RWPE2 (cell line): Measurements from ENCODE around the gene NRP2.

ENCODE experiments used
- ATAC-seq: fragments of 200-7000 bp; cut with Tn5 transposase; 3 replicates; pipeline ENCODE4 v1.9.1; 2021; ENCODE audit warnings: low read depth
- DNase-seq: peaks from one replicate; pipeline ENCODE4 v3.0.0-alpha.2; 2020; ENCODE audit warnings: low spot score
- H3K27ac ChIP-seq: fragments of 450-650 bp; 2 replicates; pipeline ENCODE4 v1.5.1; 2017; ENCODE audit warnings: mild to moderate bottlenecking; ENCODE audit not compliant: poor library complexity, severe bottlenecking
- H3K27me3 ChIP-seq: fragments of 250-450 bp; sonication (Bioruptor Pico); 2 replicates; pipeline ENCODE4 v1.5.1; 2021; ENCODE audit warnings: mild to moderate bottlenecking, moderate library complexity; ENCODE audit not compliant: insufficient read depth, poor library complexity, severe bottlenecking
- H3K36me3 ChIP-seq: fragments of 250-450 bp; sonication (Bioruptor Pico); 2 replicates; pipeline ENCODE4 v1.5.1; 2020; ENCODE audit warnings: low read depth, mild to moderate bottlenecking, moderate library complexity
- H3K4me1 ChIP-seq: fragments of 250-450 bp; sonication (Bioruptor Pico); 2 replicates; pipeline ENCODE4 v1.5.1; 2021; ENCODE audit warnings: mild to moderate bottlenecking, moderate library complexity; ENCODE audit not compliant: insufficient read depth, poor library complexity, severe bottlenecking
- H3K4me3 ChIP-seq: fragments of 250-450 bp; sonication (Bioruptor Pico); 2 replicates; pipeline ENCODE4 v1.5.1; 2021; ENCODE audit warnings: mild to moderate bottlenecking, moderate library complexity; ENCODE audit not compliant: severe bottlenecking
- H3K9me3 ChIP-seq: fragments of 250-450 bp; sonication (Bioruptor Pico); 2 replicates; pipeline ENCODE4 v1.5.1; 2021; ENCODE audit warnings: mild to moderate bottlenecking, moderate library complexity; ENCODE audit not compliant: severe bottlenecking
- CTCF ChIP-seq: fragments of 450-650 bp; IDR thresholded peaks from one replicate; pipeline ENCODE4 v1.5.1; 2017; ENCODE audit warnings: mild to moderate bottlenecking, moderate library complexity; ENCODE audit not compliant: poor library complexity, severe bottlenecking

NRP2 gene

GRCh38 chr2:205658068-205658467 is 24.2 kb upstream of the NRP2 start:
- DNase-seq: no peak

GRCh38 chr2:205658572-205658971 is 23.7 kb upstream of the NRP2 start:
- H3K9me3 ChIP-seq: no peaks in the 10 kb centered on the region
- H3K27me3 ChIP-seq: no peaks in the 10 kb centered on the region
- no peak overlapping the region for H3K4me3 ChIP-seq
- no peak for TF ChIP-seq CTCF
- DNase-seq (no peak), ATAC-seq (no peak)
- no peak overlapping the region for H3K27ac ChIP-seq
- H3K36me3 ChIP-seq: no peaks in the 10 kb centered on the region
- peaks cover 13% of the 10 kb centered on the region for H3K4me1 ChIP-seq

More at GRCh38 chr2:205658068-205658467, 24.2 kb upstream of the NRP2 start:
- Histone ChIP-seq H3K9me3 (no peaks in the 10 kb centered on the region), H3K4me3 (no peak overlapping the region), H3K4me1 (peaks cover 13% of the 10 kb centered on the region), H3K36me3 (no peaks in the 10 kb centered on the region), H3K27ac (no peak overlapping the region), H3K27me3 (no peaks in the 10 kb centered on the region)
- no peak for TF ChIP-seq CTCF
- ATAC-seq: no peak

- no peak for ATAC-seq
- DNase-seq: no peak
- Histone ChIP-seq H3K27me3 (no peaks in the 10 kb centered on the region), H3K9me3 (no peaks in the 10 kb centered on the region), H3K4me1 (peaks cover 13% of the 10 kb centered on the region), H3K36me3 (no peaks in the 10 kb centered on the region), H3K4me3 (no peak overlapping the region), H3K27ac (peak overlapping the region; percentile 54)
- TF ChIP-seq CTCF: no peak
Observed at GRCh38 chr2:205659922-205660321, 22.4 kb upstream of the NRP2 start.

GRCh38 chr2:205660521-205661124 is 21.7 kb upstream of the NRP2 start:
- H3K4me3 ChIP-seq: no peak overlapping the region
- H3K4me1 ChIP-seq: peaks cover 13% of the 10 kb centered on the region
- ATAC-seq: peak; percentile 91
- no peaks in the 10 kb centered on the region for H3K9me3 ChIP-seq
- no peaks in the 10 kb centered on the region for H3K27me3 ChIP-seq
- DNase-seq: no peak
- H3K27ac ChIP-seq: peak overlapping the region; percentile 54
- TF ChIP-seq CTCF: no peak
- no peaks in the 10 kb centered on the region for H3K36me3 ChIP-seq

GRCh38 chr2:205661281-205661680 is 21.0 kb upstream of the NRP2 start:
- no peak for TF ChIP-seq CTCF
- H3K4me1 ChIP-seq: peaks cover 13% of the 10 kb centered on the region
- no peaks in the 10 kb centered on the region for H3K27me3 ChIP-seq
- H3K27ac ChIP-seq: peak overlapping the region; percentile 54
- no peaks in the 10 kb centered on the region for H3K36me3 ChIP-seq
- H3K4me3 ChIP-seq: no peak overlapping the region
- DNase-seq (no peak), ATAC-seq (no peak)
- H3K9me3 ChIP-seq: no peaks in the 10 kb centered on the region
